NK-92 treated with Interleukin-12 subunit alpha and Interleukin-12 subunit beta, amount 100 ng/mL, for 24 hours (cell line): ENCODE data around the gene IRF8.
"Not testable (repeated sequence)": the region's sequence is repeated elsewhere in the genome, so short reads cannot be mapped to it uniquely, and the experiment has no call there.

Experiments used
- DNase-seq: peaks from one replicate; lab custom pipeline; 2025; lab: John Stamatoyannopoulos, UW

IRF8 gene

DNA sequence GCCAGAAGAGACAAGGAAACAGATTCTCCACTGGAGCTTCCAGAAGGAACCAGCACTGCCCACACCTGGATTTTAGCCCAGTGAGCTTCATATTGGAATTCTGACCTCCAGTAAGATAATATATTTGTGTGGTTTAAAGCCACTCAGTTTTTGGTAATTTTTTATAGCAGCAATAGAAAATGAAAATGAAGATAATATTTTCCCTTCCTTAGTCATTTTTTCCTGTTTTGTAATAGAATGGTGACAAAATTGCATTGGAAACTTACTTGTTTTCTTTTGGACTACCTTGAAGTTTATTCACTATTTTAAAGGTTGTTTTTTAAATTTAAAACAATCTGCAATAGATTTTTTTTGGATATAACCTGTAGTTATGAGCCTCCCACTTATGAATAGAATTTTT, 29.8 kb upstream of the IRF8 start:
- no peak for DNase-seq

DNA sequence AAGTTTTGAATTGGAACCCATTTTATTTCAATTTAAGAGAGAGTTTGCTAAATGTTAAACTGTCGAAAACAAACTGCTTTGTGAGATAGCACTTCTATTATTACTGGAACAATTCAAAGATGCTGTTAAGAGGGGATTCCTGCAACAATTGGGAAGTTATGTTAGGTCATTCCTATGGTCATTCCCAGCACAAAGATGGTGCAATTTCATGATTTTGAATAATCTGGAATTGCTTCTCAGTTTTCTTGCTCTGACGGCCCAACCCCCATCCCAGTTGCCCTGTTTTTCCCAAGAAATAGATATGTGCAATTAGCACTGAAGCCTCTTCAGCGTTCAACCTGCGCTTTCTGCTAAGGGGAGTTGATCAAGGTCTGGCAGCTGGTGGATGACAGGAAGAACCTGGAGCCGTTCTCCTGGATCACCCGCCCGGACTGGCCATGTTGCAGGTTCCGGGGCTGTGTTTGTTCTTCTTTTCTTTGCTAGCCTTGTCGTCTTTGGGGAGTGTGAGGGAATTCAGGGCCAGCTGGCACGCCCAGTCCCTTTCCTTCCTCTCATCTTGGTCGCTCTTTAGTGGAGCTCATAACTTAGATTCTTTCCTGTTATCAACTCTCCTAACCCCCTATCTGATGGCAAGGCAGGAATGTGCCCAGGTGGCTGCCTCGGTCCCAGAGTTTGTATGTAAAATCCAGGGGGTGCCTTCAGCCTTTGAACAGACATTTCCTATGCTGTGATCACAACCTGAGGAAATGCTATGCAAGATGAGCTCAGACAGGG, 29.0 kb upstream of the IRF8 start:
- no peak for DNase-seq

DNA sequence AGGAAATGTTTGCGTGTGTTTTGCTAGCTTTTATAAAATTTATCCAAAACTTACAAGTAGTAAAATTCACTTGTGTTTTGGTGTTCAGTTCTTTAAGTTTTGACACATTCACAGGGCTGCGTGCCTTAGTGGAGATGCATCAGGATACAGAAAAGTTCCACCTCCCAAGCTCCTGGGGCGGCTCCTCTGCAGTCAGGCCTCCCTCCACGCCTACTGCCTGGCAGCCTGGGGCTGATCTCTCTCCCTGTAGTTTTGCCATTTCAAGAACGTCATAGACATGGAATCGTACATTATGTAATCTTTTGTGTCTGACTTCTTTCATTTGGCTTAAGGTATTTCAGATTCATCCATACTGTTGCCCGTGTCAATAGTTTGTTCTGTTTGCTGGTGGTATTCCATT, 27.2 kb upstream of the IRF8 start:
- no peak for DNase-seq

DNA sequence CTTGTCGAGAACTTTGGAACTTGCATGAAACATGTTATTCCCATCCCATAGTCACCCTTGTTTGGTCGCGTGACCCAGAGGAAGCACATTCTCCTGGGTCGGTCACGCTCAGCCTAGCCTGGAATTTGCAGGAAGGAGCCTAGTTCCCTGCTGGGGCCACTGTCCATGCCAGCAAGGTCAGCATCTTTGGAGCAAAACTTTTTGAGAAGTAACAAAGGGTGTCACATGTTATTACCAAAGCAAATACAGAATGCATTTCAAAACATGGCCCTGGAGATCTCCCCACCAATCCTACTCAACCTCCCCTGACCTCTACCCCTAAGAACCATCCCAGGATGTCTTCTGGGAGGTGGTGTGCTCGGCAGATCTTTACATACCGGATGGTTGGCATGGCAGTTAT, 26.2 kb upstream of the IRF8 start:
- no peak for DNase-seq

DNA sequence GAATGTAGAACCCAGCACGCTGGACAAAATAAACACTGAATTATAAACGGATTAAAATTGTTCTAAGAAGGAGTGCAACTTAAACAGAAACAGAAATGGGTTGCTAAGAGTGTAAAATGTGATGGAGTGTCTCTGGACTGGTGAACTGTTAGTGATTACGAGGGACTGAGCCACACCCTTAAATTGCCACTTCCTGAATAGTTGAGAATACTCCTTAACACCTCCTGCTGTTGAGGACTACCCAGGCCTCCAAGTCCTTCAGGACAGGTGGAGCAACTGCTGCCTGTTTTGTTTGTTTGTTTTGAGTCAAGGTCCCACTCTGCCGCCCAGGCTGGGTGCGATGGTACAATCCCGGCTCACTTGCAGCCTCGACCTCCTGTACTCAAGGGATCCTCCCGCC, 25.8 kb upstream of the IRF8 start:
- DNase-seq = no peak

DNA sequence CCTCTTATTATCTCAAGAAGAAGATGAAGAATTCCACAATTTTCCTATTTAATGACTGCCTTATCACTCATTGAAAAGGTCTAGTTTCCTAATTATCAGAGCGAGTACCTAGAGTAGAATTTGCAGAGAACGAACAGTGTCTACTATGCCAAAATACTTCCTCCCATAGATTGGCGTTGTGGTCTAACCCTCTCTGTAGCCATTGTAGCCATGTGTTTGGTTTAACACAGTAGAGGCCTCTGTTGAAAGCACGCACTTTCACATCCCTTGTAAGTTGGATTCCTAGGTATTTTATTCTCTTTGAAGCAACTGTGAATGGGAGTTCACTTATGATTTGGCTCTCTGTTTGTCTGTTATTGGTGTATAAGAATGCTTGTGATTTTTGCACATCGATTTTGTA, 24.9 kb upstream of the IRF8 start:
- DNase-seq = not testable (repeated sequence)

DNA sequence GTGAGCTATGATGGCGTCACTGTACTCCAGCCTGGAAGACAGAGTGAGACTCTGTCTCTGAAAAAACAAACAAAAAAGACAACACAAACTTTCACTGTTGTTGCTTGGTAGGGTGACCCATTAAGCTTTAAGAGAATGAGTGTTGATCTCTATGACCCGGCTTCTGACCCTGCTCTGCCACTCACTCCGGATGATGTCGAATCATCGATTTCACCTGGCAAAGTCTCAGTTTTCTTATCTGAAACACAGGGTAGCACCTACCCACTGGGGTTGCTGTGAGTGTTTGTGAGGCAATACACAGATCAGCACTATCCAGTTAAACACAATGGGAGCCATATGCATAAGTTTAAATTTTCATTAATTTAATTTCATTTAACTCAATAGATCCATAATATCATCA, 20.6 kb upstream of the IRF8 start:
- no peak for DNase-seq

DNA sequence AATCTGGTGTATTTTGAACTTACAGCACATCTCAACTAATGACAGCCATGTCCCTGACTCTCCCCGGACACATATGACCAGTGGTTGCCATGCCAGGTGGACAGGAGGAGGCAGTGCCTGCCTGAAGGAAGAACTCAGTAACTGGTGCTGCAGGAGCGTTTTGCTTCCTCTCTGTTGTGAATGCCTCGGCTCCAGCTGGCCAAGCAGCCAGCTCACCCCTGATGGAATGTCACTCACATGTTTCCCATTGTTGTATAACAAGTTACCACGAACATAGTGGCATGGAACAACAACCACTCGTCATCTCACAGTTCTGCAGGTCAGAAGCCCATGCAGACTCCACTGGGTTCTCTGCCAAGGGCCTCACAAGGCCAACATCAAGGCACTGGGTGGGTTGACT, 20.1 kb upstream of the IRF8 start:
- DNase-seq = no peak

DNA sequence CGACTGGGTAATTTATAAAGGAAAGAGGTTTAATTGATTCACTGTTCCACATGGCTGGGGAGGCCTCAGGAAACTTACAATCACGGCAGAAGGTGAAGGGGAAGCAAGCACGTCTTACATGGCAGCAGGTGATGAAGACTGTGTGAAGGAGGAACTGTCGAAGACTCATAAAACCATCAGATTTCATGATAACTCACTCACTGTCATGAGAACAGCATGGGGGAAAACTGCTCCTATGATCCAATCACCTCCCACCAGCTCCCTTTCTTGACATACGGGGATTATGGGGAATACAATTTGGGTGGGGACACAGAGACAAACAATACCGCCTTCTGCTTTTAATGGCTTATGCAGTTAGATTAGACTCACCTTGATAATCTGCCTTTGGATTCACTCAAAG, 19.4 kb upstream of the IRF8 start:
- no peak for DNase-seq

DNA sequence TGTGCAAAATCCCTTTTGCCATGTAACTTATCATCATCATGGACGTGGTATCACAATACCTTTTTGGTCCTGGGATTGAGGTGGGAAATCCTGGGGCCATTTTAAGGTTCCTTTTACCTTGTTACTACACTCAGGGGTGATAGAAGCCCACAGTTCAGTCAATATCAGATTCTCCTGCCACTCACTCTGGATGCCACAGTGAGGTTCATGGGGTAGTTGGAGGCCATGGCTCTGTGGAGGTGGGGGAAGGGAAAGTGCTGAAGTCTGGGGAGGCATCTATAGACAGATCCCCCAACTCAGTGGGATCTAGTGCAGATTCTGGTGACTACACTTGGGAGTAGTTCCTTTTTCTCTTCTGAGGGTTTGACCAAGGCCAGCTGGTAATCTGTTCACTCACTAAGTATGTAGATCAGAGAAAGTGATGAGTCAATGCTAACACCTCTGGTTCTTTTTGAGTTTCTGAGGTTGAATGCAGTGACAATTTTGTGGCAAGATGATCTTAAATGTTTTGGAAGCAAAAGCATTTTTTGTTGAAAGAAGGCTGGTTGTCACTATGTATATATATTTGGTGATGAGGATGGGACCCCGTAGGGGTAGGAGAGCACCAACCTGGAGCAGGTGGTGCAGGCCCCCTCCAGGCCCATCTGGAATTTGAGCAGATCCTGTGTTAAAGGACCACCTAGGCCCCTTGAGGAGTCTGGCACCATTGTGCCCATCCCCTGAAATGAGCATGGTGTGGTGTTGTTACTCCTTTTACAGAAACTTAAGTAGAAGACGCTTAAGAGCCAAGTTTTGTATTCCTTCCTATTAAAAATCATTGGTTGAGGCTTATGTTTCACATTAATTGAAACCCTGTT, 18.8 kb upstream of the IRF8 start:
- no peak for DNase-seq

DNA sequence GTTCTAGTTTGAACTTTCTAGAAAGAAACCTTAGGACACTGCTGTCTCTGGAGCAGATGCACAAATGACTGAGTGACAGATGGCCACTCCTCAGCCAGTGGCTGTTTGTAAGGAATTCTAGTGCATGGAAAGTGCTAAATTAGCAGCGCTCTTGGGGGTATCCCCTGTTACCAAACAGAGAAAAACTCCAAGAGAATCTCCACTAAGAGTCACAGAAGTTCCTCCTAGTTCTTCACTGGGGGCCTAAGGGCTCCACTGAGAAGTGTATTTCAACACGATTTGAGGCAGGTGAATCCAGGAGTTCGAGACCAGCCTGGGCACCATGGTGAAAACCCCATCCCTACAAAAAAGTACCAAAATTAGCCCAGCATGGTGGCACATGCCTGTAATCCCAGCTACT, 18.1 kb upstream of the IRF8 start:
- no peak for DNase-seq

DNA sequence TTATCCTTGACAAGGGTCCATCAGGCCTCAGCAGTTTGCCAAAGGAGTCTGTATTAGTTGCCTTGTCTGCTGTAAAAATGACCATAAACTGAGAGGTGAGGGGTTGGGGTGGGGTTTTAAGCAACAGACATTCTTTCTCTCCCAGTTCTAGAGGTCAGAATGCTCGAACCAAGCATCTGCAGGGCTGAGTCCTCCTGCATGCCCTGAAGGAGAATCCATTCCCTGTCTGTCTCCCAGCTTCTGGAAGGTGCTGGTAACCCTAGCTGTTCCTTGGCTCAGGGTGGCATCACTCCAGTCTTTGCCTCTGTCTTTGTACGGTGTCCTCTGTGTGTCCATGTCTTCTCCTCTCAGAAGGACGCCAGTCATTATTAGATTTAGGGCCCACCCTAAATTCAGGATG, 17.5 kb upstream of the IRF8 start:
- DNase-seq = no peak

DNA sequence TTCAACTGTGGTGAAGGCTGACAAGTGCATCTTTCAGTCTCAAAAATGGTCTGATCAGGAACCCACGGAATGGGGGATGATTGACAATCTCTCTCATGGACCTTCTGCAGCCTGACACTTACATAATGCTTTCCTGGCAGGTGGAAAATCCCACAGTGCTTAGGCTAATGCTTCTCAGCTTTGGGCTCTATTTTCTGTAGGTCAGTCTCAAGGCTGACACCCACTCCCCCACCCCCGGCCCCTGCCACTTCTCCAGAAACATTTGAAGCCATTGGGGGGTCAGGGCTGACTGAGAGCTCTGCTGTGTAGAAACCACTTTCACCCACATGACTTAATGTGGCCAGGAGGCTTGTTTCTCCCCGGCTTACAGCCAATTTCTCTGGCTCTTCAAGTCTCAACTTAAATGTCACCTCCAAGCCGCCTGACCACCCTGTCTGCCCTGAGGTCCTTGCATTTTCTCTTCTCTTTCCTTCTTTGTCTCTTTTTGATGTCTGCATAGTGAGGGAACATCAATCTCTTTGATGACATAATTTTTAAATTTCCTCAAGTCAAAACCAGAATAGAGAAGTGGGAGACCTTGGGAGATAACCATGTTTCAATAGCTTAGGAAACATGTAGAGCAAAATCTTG, 16.7 kb upstream of the IRF8 start:
- DNase-seq = no peak

DNA sequence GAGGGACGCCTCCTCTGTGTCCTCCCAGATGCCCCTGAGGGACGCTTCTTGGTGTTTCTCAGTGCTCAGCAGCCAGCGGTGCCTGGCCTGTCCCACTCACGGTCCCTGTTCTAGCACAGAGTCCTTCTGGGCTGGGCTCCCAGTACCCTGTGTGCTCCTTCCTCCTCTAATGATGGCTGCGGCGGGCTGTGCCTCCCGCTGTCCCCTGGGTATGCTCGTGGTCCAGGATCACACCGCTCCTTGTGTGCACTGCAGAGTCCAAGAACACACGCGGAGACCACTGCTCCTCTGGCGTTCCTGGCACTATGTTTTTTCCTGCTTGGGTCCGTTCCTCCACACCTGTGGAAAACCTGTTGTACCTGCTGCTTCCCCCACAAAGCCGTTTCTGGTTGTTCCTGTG, 15.1 kb upstream of the IRF8 start:
- DNase-seq = no peak

DNA sequence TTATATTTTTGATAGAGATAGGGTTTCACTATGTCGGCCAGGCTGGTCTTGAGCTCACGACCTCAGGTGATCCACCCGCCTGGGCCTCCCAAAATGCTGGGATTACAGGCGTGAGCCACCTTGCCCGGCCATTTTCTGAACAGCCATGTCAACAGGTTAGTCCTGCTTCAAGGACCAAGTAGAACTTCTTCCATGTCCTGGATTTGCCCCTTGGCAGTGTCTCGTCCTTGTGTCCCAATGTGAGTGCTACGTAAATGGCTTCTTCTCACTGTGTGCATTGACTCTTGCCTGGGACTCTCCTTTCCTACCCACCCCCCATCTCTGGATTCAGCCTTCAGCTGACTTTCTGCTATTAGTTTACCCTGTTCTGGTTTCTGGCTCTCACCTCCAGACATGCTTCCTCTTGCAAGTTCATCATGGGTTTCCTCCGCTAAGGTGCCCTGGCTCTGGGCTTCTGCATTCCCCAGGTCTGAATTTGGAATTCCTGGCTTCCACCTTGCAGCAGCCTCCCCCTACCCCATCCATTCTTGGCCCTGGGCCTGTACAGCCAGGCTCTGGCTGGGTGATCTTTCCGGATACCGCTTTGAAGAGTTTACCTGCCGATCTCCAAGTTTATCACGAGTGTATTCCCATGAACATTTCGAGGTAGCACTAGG, 14.0 kb upstream of the IRF8 start:
- no peak for DNase-seq

DNA sequence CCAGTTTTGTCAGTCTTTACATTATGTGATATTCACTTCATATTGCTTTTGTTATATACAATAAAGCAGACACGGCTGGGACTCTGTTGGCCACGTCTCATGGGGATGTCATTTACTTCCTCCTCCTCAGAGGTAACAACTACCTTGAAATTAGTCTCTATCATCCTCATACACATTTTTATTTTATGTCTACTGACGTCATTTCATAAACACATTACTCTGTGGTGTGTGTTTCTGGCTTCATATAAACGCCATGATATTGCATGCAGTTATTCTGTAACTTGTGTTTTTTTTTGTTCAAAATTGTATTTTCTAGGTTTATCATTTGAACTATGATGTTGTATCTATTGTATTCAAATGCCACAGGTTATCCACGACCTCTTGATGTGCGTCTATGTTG, 13.4 kb upstream of the IRF8 start:
- DNase-seq = no peak

DNA sequence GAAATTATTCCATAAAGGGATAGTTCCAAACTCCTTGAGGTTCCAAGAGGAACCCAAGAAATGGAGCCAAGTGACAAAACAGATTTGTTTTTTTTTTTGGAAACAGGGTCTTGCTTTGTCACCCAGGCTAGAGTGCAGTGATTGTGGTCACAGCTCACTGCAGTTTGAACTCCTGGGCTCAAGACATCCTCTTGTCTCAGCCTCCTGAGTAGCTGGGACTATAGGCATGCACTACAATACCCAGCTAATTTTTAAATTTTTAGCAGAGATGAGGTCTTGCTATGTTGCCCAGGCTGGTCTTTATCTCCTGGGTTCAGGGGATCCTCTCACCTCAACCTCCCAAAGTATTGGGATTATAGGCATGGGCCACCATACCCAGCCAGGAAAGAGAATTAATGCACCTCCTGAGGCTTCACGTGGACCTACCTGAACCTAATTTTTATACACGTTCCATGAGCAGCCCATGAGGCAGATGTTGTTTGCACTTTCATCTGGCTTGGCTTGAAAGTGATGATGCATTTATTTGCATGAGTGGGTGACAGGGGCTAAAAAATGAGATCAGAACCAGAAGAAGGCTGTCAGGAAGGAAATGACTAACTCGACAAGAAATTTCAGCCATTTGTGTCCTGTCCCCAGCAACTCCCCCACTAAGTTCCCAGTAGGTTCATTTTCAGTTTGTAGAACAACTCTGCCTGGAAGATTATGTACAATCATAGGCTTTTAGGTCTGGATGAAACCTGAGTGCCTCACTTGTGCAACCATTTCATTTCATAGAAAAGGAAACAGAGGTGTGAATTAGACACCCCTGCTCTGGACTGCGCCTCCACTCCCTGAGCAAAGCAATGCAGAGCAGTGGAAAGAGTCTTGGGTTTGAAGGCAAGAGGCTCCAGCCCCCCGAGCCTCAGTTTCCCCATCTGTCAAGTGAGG, 10.3 kb upstream of the IRF8 start:
- DNase-seq = peak; percentile 52

DNA sequence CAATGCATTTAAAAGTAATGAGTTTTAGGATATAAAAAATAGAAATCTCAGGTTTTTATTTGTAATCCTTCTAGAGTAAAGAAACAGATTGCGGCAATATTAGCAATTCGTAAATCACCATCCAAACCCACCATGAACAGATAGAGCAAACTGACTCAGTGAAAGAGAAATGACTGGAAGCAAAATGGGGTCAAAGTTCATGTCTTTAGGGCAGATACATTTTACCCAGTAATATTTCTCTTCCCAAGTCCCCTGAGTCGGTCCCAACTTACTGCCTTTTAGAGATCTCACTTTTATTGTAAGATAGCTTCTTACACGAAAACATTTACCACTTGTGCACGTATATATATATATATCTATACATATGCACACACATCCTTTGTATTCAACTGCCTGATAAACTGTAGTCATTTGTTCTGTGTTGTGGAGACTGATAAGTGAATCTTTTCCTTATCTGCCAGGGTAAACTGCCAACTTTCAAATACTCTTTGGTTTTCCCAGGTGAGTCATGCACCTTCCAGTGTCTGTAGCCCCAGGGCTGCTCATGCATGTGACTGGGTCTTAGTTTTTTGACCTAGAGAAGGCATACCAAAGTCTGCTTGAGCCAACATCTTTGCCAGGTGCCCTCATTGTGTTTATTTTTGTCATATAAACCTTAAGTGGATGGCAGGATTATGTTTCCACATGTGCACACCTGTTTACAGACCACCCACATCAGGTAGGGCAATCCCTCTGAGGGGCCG, 7.8 kb upstream of the IRF8 start:
- no peak for DNase-seq

DNA sequence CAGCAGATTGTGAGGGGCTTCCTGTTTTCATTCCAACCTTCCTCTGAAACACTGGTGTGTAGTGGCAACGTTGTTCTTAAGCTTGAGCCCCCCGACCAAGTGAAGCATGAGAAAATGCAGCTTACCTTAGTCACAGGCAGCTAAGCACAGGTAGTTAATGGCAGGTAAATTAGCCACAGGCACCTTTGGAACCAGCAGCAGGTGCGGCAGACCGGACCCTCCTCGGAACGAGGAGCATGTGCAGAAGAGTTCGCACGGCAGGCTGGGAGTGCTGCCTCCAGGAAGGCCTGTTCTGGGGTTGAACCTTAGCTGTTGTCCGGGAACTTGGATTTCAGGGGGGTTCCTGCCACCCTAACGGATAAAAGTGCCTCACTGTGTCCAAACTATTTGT, 7.2 kb upstream of the IRF8 start:
- no peak for DNase-seq

DNA sequence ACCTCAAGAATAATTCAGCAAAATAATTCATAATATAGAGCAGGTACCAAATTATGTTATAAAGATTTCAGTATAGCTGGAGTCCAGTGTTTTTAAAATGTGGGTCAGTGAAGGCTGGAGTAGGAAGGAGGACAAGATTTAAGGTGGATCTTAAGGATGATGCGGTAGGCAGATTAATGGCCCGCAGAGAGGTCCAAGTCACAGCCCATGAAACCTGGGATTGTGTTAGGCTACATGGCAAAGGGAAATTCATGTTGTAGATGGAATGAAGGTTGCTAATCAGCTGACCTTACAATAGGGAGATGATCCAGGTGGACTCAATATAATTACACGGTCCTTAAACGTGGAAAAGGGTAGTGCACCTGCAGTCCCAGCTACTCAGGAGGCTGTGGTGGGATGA, 6.2 kb upstream of the IRF8 start:
- no peak for DNase-seq

DNA sequence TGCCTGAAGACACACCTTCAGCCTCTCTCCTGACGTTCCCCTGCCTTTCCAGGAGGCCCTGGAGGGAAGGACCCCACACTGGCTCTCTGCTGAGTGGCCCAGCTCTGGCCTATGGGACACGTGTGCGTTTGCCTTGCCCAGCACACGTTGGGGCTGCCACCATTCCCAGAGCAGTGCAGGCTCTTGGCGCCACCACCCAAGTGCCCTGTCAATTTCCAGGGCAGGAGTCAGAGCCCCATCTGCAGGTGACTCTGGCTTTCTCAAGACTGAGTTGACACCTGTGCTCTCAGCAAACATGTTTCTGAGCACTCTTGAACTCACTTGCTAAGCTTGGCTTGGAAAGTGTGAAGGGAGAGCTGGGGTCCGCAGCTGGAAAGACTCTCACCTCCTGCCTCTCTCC, 4.7 kb upstream of the IRF8 start:
- DNase-seq = no peak
